Activated CD4-positive, alpha-beta T cell treated with anti-CD3 and anti-CD28 coated beads, Interleukin-2, amount 10 ng/mL, durations not matched to agents 7 days and 5 days (primary cell): ENCODE measurements around the gene USE1. TPM values are rescaled to one million over a fixed set of nuclear protein-coding genes. Genes with fewer than 3 reads are reported as not detected.

Experiments used
- CTCF ChIA-PET: fragments of 350-600 bp; sonication (Branson Sonifier 250); formaldehyde crosslinking; loops from one replicate; lab custom pipeline; 2021; ENCODE audit warnings: antibody characterized with exemption; lab: Charles Lee
- POLR2A ChIA-PET: fragments of 350-600 bp; sonication (Branson Sonifier 250); formaldehyde crosslinking; loops from one replicate; lab custom pipeline; 2021; ENCODE audit warnings: antibody characterized with exemption; lab: Charles Lee
- DNase-seq: peaks from one replicate; pipeline ENCODE4 v3.0.0-alpha.2; 2020
- H3K27ac Mint-ChIP-seq: one replicate; pipeline ENCODE4 v1.8.0; 2021; ENCODE audit warnings: mild to moderate bottlenecking, moderate library complexity, mixed read lengths
- H3K27me3 Mint-ChIP-seq: one replicate; pipeline ENCODE4 v1.8.0; 2021; ENCODE audit warnings: mixed read lengths
- H3K36me3 Mint-ChIP-seq: one replicate; pipeline ENCODE4 v1.8.0; 2021; ENCODE audit warnings: low read depth, mixed read lengths
- H3K4me1 Mint-ChIP-seq: one replicate; pipeline ENCODE4 v1.8.0; 2021; ENCODE audit warnings: mixed read lengths
- H3K4me3 Mint-ChIP-seq: one replicate; pipeline ENCODE4 v1.8.0; 2021; ENCODE audit warnings: mild to moderate bottlenecking, moderate library complexity, mixed read lengths
- H3K9me3 Mint-ChIP-seq: one replicate; pipeline ENCODE4 v1.8.0; 2021; ENCODE audit warnings: mixed read lengths
- total RNA-seq, 2 experiments: library from RNA; stranded (reverse); gene quantifications; one replicate each; pipeline ENCODE4 v1.2.3, GENCODE V29; 2021

Gene USE1
- total RNA-seq: 10 to 100 TPM; 23.3 to 24.7 TPM

DNA sequence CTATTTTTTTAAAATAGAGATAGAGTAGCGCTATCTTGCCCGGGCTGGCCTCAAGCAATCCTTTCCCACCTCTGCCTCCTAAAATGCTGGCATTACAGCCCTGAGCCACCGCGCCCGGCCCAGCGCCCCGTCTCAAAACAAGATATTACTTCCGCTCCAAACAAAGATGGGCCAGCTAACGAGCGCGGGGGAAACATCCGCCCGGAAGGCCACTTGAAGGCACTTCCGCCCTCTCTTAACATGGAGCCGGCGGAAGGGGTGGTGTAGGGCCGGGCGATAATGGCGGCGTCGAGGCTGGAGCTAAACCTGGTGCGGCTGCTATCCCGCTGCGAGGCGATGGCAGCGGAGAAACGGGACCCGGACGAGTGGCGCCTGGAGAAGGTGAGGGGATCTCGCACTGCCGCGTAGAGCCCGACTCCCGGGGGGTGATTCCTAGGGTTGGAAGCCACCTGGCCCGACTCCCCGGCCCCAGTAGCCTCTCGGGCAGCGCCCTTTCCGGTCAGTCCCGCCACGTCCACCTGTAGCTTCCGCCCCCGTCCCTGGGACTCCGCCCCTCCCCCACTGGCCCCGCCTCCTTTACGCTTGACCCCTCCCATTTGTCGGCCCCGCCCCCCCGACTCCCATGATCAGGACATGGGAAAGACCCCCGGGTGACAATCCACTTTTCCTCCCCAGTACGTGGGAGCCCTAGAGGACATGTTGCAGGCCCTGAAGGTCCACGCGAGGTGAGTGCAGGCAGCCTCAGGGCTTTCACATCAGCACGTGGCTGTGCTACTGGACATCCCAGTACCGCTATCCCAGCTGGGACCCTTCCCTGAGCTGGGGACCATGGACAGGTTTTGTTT, at the start of gene USE1:
Gene USE1 (plus strand): TSS at position 231 of the 845 bp plus-strand sequence. CDS start 49 bp downstream, at position 280.
- H3K9me3 Mint-ChIP-seq: no peaks in the 10 kb centered on the region
- peak; percentile 93 for DNase-seq
- ChIA-PET CTCF (interaction anchor here (0.6 to 1.7 kb wide), 10 partner anchors 10 to 1145 kb away, joined by 3 to 5 read pairs (median 4); partner anchors contain the start of genes DDA1 and OCEL1), POLR2A (interaction anchor here (1.1 to 1.4 kb wide), 3 partner anchors 11 to 138 kb away, joined by 3 to 5 read pairs (median 3); partner anchors contain the start of genes BABAM1 and OCEL1)
- peak within 1 kb of the TSS; percentile 98 for H3K27ac Mint-ChIP-seq
- H3K4me3 Mint-ChIP-seq: peak within 1 kb of the TSS; percentile 76
- peaks cover 21% of the 10 kb centered on the region for H3K4me1 Mint-ChIP-seq
- H3K36me3 Mint-ChIP-seq: peaks cover 36% of the 10 kb centered on the region
- no peaks in the 10 kb centered on the region for H3K27me3 Mint-ChIP-seq

DNA sequence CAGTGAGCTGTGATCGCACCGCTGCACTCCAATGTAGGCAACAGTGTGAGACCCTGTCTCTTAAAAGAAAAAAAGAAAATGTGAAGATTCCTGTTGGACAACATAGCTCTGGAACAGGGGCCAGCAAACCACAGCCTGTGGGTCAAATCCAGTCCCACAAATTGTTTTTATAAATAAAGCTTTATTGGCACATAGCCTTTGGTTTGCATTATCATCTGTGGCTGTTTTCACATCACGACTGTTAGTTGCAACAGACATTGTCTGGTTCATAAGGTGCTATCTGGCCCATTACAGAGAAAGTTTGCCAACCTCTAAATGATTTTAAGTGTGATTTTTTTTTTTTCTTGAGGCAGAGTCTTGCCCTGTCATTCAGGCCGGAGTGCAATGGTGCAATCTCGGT, 49.4 kb upstream of the USE1 start:
- H3K36me3 Mint-ChIP-seq: peaks cover 62% of the 10 kb centered on the region

DNA sequence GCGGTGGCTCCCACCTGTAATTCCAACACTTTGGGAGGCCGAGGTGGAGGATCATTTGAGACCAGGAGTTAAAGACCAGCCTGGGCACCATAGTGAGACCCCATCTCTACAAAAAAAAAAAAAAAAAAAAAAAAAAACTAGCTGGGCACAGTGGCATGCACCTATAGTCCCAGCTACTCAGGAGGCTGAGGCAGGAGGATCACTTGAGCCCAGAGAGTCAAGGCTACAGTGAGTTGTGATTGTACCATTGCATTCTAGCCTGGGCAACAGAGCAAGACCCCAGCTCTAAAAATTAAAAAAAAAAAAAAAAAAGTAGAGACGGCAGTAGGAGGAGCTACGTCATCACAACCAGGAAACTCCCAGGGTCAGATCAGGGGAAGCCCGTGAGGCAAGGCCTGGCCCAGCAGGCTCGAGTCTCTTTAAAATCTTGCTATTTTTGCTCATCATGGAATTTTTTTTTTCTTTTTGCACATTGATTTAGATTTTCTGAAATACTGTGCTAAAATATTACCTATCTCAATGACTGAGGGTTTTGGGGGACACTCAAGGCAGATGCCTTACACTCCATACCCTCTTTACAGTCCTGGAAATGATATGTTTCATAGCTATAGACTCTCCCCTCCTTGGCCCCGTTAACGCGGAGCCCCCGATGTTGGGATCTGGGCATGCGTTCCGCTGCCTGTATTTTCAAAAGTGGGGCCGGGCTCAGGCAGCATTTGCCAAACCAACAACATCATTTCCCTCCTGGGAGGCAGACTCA, 44.4 kb upstream of the USE1 start:
- Mint-ChIP-seq H3K4me3 (no peak overlapping the region), H3K4me1 (no peaks in the 10 kb centered on the region), H3K27ac (no peak overlapping the region), H3K27me3 (no peaks in the 10 kb centered on the region), H3K9me3 (no peaks in the 10 kb centered on the region), H3K36me3 (peaks cover 58% of the 10 kb centered on the region)
- POLR2A ChIA-PET: no interaction called here
- CTCF ChIA-PET: no interaction called here
- DNase-seq: no peak

More for the DNA sequence above, 49.4 kb upstream of the USE1 start:
- peaks cover 3% of the 10 kb centered on the region for H3K9me3 Mint-ChIP-seq
- no peak overlapping the region for H3K27ac Mint-ChIP-seq
- no peak for DNase-seq
- no peak overlapping the region for H3K4me3 Mint-ChIP-seq
- POLR2A ChIA-PET: no interaction called here
- CTCF ChIA-PET: interaction anchor here (0.7 to 1.2 kb wide), 2 partner anchors 10 to 69 kb away, joined by 3 to 5 read pairs; no protein-coding TSS in a partner anchor
- H3K4me1 Mint-ChIP-seq: no peaks in the 10 kb centered on the region
- no peaks in the 10 kb centered on the region for H3K27me3 Mint-ChIP-seq

DNA sequence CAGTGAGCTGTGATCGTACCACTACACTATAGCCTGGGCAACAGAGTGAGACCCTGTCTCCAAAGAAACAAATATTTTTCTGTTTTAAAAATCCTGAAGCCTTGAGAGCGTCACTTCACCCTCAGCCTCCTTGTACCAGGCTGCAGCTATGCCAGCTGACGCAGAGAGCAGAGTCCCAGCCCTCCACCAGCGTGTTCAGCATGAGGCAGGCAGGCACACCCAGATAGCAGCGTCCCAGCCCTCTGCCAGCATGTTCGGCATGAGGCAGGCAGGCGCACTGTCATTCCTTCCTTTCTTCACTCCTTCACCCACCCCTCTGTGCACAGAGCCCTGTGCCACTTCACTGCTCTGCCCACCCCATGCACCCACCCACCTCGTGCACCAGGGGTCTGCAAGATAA, 43.3 kb upstream of the USE1 start:
- Mint-ChIP-seq H3K27me3 (no peaks in the 10 kb centered on the region), H3K27ac (no peak overlapping the region), H3K4me1 (no peaks in the 10 kb centered on the region), H3K9me3 (no peaks in the 10 kb centered on the region), H3K4me3 (no peak overlapping the region), H3K36me3 (peaks cover 57% of the 10 kb centered on the region)
- DNase-seq: no peak
- CTCF ChIA-PET: no interaction called here
- POLR2A ChIA-PET: interaction anchor here (0.6 kb wide), 1 partner anchor 50 kb away, joined by 13 read pairs; no protein-coding TSS in a partner anchor

GRCh38 chr19:17172624-17173345, 42.4 kb upstream of the USE1 start:
- Mint-ChIP-seq H3K4me3 (no peak overlapping the region), H3K27me3 (no peaks in the 10 kb centered on the region), H3K4me1 (no peaks in the 10 kb centered on the region), H3K9me3 (no peaks in the 10 kb centered on the region), H3K36me3 (peaks cover 58% of the 10 kb centered on the region), H3K27ac (no peak overlapping the region)
- ChIA-PET POLR2A (no interaction called here), CTCF (interaction anchor here (0.5 to 0.6 kb wide), 2 partner anchors 12 to 1145 kb away, joined by 3 to 4 read pairs; no protein-coding TSS in a partner anchor)
- DNase-seq: no peak

GRCh38 chr19:17178291-17178690, 36.9 kb upstream of the USE1 start:
- Mint-ChIP-seq H3K27ac (no peak overlapping the region), H3K27me3 (no peaks in the 10 kb centered on the region), H3K4me1 (peaks cover 20% of the 10 kb centered on the region), H3K4me3 (no peak overlapping the region), H3K9me3 (no peaks in the 10 kb centered on the region), H3K36me3 (peaks cover 38% of the 10 kb centered on the region)
- DNase-seq: no peak
- ChIA-PET POLR2A (interaction anchor here (0.5 kb wide), 1 partner anchor 50 kb away, joined by 3 read pairs; no protein-coding TSS in a partner anchor), CTCF (no interaction called here)

DNA sequence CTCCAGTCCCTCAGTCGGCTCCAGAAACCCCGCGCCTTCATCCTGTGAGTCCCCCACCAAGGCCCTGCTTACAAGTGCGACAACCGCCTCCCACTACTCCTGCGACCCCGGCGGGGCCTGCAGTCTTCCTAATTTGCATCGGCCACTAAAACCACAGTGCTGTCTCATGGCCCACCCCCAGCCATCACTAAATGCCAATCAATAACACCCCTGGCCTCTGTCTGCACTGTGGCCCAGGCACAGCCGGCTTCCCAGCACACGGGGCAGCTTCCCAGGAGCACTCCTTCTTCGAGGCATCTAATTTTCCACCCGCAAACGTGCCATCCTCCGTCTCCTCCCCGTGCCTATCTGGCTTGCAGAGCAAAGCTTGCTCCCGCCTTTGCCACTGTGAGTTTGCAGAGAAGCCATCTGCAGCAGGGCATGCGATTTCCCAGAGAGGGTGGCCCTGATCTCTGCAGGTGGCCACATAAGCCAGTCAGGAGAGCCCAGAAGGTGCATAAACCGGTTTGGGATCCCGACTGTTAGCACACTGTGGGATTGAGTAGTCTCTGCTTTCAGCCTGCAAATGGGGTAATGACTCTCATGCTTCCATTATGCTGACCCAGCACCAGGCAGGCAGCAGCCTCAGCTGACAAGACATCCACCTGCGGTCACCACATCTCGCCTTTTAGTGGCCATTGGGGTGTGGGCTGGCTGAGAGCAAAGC, 34.0 kb upstream of the USE1 start:
- CTCF ChIA-PET: interaction anchor here (0.6 kb wide), 1 partner anchor 131 kb away, joined by 4 read pairs; no protein-coding TSS in a partner anchor
- no peak for DNase-seq

GRCh38 chr19:17183271-17183761, 31.8 kb upstream of the USE1 start:
- Mint-ChIP-seq H3K4me3 (peak overlapping the region; percentile 74), H3K27ac (peak overlapping the region; percentile 98), H3K27me3 (no peaks in the 10 kb centered on the region), H3K36me3 (peaks cover 51% of the 10 kb centered on the region), H3K4me1 (peaks cover 42% of the 10 kb centered on the region), H3K9me3 (no peaks in the 10 kb centered on the region)
- CTCF ChIA-PET: interaction anchor here (0.5 to 3.0 kb wide), 6 partner anchors 15 to 547 kb away, joined by 3 to 9 read pairs (median 4); no protein-coding TSS in a partner anchor
- DNase-seq: peak; percentile 29
- POLR2A ChIA-PET: interaction anchor here (0.6 to 1.3 kb wide), 2 partner anchors 52 to 93 kb away, joined by 3 read pairs; no protein-coding TSS in a partner anchor

More for the DNA sequence above, 34.0 kb upstream of the USE1 start:
- Mint-ChIP-seq H3K4me3 (no peak overlapping the region), H3K4me1 (peaks cover 42% of the 10 kb centered on the region), H3K27ac (peak overlapping the region; percentile 19), H3K27me3 (no peaks in the 10 kb centered on the region), H3K9me3 (no peaks in the 10 kb centered on the region), H3K36me3 (peaks cover 45% of the 10 kb centered on the region)
- POLR2A ChIA-PET: no interaction called here

GRCh38 chr19:17183858-17184321, 31.3 kb upstream of the USE1 start:
- peak; percentile 31 for DNase-seq
- H3K4me1 Mint-ChIP-seq: peaks cover 42% of the 10 kb centered on the region
- H3K27ac Mint-ChIP-seq: peak overlapping the region; percentile 98
- no peaks in the 10 kb centered on the region for H3K9me3 Mint-ChIP-seq
- no peaks in the 10 kb centered on the region for H3K27me3 Mint-ChIP-seq
- H3K4me3 Mint-ChIP-seq: peak overlapping the region; percentile 74
- H3K36me3 Mint-ChIP-seq: peaks cover 51% of the 10 kb centered on the region
- ChIA-PET CTCF (interaction anchor here (0.5 to 3.0 kb wide), 11 partner anchors 16 to 633 kb away, joined by 3 to 9 read pairs (median 3); partner anchors contain the start of gene USE1), POLR2A (interaction anchor here (0.6 to 1.3 kb wide), 4 partner anchors 52 to 204 kb away, joined by 3 to 8 read pairs (median 3); no protein-coding TSS in a partner anchor)

GRCh38 chr19:17184371-17184841, 30.8 kb upstream of the USE1 start:
- POLR2A ChIA-PET: interaction anchor here (0.6 to 1.3 kb wide), 3 partner anchors 51 to 204 kb away, joined by 3 to 8 read pairs (median 3); no protein-coding TSS in a partner anchor
- DNase-seq: peak; percentile 74
- CTCF ChIA-PET: interaction anchor here (0.5 to 3.0 kb wide), 9 partner anchors 16 to 633 kb away, joined by 3 to 9 read pairs (median 3); partner anchors contain the start of gene USE1
- peak overlapping the region; percentile 98 for H3K27ac Mint-ChIP-seq
- no peaks in the 10 kb centered on the region for H3K9me3 Mint-ChIP-seq
- H3K36me3 Mint-ChIP-seq: peaks cover 55% of the 10 kb centered on the region
- peak overlapping the region; percentile 74 for H3K4me3 Mint-ChIP-seq
- peaks cover 42% of the 10 kb centered on the region for H3K4me1 Mint-ChIP-seq
- no peaks in the 10 kb centered on the region for H3K27me3 Mint-ChIP-seq

DNA sequence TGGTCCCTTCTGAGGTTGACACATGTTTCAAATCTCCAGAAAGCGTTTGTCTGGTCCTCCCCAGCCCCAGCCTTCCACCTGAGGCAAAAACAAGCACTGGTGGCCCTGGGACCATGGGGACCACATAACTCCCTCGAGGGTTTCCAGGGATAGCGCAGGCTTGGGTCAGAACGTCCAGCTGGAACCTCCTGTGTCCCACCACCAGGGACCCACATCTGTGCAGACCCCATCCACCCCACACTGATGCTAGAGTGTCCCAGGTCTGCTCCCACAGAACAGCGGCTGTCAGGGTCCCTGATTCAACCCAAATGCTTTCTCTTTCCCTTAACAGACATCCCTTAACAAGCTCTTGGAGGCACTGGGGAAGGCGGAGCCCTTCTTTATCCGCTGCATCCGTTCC, 29.6 kb upstream of the USE1 start:
- POLR2A ChIA-PET: no interaction called here
- Mint-ChIP-seq H3K4me1 (peaks cover 41% of the 10 kb centered on the region), H3K36me3 (peaks cover 54% of the 10 kb centered on the region), H3K9me3 (no peaks in the 10 kb centered on the region), H3K4me3 (no peak overlapping the region), H3K27me3 (no peaks in the 10 kb centered on the region), H3K27ac (peak overlapping the region; percentile 60)
- no peak for DNase-seq
- CTCF ChIA-PET: interaction anchor here (3.0 kb wide), 1 partner anchor 60 kb away, joined by 9 read pairs; no protein-coding TSS in a partner anchor
